AG09309 (cell line): ENCODE measurements around the gene SH3PXD2A.

Experiments used
- DNase-seq: peaks from one replicate; pipeline ENCODE4 v3.0.0-alpha.2; 2010; ENCODE audit warnings: low read depth
- H3K4me3 ChIP-seq: 2 replicates; pipeline ENCODE4 v1.5.1; 2011; ENCODE audit warnings: mild to moderate bottlenecking, low read depth, low read length, moderate library complexity; ENCODE audit not compliant: control insufficient read depth
- CTCF ChIP-seq: IDR thresholded peaks from 2 replicates; pipeline ENCODE4 v1.5.1; 2011; ENCODE audit warnings: mild to moderate bottlenecking, low read depth, low read length, inconsistent platforms; ENCODE audit not compliant: insufficient read depth, control insufficient read depth; ENCODE audit errors: missing control alignments

SH3PXD2A gene

GRCh38 chr10:103696094-103696410, 159.3 kb downstream of the SH3PXD2A start:
- DNase-seq, result no peak
- no peak for TF ChIP-seq CTCF
- no peak overlapping the region for H3K4me3 ChIP-seq

GRCh38 chr10:103695584-103696005, 159.8 kb downstream of the SH3PXD2A start:
- DNase-seq, result peak; percentile 58
- no peak overlapping the region for H3K4me3 ChIP-seq
- TF ChIP-seq CTCF, result no peak

- no peak for TF ChIP-seq CTCF
- no peak for DNase-seq
- H3K4me3 ChIP-seq, result no peak overlapping the region
Observed at GRCh38 chr10:103693812-103694205, 161.6 kb downstream of the SH3PXD2A start.

DNA sequence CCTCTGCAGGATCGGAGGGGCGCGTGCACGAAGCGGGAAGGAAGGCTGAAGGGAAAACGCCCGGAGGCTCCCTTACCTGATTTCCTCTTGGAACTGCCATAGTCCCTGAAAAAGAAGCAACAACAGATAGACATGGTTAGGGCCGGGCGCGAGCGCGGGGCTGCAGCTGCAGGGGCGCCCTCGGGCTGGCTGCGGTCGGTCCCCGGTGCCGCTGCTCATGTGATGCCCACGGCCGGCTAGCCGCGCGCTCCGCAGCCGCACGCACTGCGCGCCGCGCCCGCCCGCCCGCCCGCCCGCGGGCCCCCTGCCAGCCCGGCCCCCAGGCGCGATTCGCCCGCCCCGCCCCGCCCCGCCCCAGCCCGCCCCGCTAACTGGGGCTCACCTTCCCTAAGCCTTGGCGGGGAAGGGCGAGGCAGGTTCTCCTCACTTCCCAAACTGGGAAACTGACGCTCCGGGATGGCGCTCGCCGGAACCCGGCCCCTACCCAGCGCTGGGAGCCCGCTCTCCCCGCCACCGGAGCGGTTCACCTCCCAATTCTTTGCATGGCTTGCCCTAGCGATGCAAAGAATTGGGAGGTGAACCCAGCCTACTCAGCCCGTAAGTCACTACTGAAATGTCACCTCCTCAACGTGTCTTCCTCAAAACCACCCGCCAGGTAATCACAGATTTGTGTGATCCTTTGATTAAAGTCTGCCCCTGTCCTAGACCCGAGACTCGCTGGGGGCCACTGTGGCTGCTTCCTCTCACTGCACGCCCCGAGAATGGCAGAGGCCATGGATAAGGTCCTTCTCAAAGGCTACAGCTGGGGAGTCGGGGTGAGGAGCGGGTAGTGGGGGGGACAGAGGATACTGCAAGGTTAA, 162.2 kb downstream of the SH3PXD2A start:
- no peak for TF ChIP-seq CTCF
- no peak for DNase-seq
- peak overlapping the region; percentile 35 for H3K4me3 ChIP-seq

DNA sequence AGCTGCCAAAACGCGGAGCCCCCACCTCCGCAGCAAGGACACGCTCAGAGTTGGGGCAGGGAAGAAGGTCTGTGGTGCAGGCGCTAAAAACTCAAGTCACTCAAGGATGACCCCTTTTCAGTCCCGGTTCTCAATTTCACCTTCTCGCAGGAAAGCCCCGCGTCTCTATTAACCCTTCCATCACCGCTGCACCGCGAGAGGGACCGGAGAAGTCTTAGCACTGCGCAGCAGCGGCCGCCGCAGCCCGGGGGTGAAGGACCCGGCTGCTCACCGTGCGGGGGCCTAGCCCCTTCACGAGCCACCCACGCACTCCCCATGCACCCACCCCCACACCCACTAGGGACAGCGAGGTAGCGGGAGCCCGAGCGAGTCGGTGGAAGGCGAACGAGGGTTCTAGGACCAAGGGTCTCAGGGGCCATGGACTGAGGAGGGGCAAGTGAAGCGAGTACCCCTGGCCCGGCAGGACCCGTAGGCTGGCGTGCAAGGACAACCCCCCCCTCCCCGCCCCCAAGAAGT, 162.9 kb downstream of the SH3PXD2A start:
- no peak for DNase-seq
- H3K4me3 ChIP-seq, result peak overlapping the region; percentile 31
- TF ChIP-seq CTCF, result no peak

DNA sequence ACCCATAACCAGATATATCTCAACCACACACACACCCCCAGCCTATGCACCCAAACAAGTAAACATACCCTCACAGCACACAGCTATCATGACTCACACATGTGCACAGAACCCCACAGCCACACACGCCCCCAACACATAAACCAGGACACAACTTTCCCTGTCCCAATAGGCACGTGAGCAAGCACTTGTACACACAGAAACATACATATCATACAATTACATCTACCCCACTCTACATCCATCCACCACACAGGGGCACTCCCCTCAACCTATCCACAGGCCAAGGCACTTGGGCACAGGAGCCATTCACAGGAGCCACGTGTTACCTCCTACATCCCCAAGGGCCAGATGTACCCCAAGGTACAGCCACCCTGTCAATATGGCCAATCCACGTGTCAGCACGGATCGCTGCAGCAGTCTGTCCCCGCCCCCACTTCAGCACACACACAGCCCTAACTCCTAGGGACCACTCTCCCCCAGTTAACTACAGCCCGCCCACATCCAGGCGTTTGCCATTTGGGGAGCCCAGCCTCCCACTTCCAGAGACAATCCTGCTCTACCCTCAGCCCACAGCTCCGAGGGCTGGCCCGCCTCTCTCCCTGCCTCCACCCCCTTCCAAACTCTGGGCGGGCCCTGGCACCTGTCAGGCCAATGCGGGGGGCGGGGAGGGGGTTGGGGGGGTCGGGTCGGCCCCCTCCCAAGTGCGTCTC, 163.5 kb downstream of the SH3PXD2A start:
- no peak overlapping the region for H3K4me3 ChIP-seq
- TF ChIP-seq CTCF, result no peak
- DNase-seq, result no peak
